NCI-H774 (cell line): ENCODE data around the gene POLQ.
A peak's percentile ranks its signal among the peaks of the same experiment; 100 is the strongest.
"Not testable (repeated sequence)": the region's sequence is repeated elsewhere in the genome, so short reads cannot be mapped to it uniquely, and the experiment has no call there.

Experiments
- DNase-seq: peaks from one replicate; lab custom pipeline; 2025; lab: John Stamatoyannopoulos, UW

Gene POLQ

GRCh38 chr3:121545574-121546455 lies at the start of gene POLQ:
Gene POLQ, minus strand, starts transcription at chr3:121545988. Its CDS starts 111 bp downstream, at chr3:121545877.
- DNase-seq, result peak; percentile 74

DNA sequence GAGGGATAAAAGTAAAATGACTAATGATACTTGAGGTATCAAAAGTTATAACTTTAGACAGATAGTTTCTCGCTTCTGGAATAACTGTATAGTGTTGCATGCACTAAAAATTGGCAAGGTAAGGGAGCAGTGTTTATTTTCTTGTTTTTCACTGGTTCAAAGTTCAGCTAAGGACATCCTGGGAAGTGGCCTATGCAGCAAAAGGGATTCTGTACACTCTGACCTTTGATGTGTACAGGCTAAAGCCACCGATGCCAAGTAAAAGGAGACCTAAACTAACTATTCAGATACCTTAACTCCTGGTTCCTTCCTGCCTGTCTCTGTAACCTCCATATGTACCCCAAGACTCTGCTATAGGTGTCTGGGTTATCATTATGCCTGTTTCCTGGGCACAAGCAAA lies 49.1 kb upstream of the POLQ start:
- no peak for DNase-seq

- not testable (repeated sequence) for DNase-seq
These were observed 48.0 kb upstream of the POLQ start for GRCh38 chr3:121593806-121594205.

- DNase-seq, result peak; percentile 69
These were observed 47.3 kb upstream of the POLQ start, which contains the start of gene FBXO40 for GRCh38 chr3:121592856-121593702. Gene FBXO40, plus strand, starts transcription at chr3:121593379. Its CDS starts 27,197 bp downstream, at chr3:121620576.

DNA sequence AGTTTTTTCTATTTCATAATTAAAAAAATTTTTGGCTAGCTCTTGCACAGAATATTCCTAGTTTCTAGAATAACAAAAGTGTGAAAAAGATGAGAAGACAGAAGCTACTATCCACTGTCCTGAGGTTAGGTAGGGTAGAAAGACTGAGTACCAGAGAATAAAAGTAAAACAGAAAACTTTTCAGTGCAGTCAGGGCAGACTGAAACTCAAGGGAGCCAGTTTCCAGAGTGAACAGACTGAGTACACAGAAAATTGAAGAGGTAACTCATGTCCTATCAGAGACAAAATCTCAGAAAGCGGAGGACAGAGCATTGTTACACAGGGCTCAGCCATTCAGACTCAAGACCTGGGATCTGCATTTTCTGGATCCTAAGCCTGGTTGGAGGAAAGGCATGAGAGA lies 38.6 kb upstream of the POLQ start:
- no peak for DNase-seq

DNA sequence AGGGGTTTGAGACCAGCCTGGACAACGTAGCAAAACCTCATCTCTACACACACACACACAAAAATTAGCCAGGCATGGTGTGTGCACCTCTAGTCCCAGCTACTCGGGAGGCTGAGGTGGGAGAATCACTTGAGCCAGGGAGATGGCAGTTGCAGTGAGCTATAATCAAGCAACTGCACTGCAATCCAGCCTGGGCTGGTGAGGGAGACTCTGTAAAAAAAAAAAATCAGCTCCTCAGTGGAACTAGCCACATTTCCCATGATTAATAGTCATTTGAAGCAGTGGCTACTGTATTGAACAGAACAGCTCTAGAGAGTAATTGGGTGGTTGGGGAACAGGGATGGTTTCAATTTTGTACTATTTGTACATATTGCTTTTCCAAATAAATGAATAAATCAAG lies 35.9 kb upstream of the POLQ start:
- DNase-seq, result no peak

DNA sequence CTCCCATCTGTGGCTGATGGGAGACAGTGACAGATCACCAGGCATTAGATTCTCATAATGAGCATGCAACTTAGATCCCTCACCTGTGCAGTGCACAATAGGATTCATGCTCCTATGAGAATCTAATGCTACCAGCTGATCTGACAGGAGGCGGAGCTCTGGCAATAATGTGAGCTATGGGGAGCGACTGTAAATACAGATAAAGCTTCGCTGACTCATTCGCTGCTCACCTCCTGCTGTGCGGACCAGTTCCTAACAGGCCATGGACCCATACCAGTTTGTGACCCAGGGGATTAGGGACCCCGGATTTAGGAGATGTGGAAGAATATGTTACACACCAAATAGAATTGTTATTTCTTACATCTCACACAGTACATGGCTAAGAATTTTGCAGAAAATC lies 28.7 kb upstream of the POLQ start:
- DNase-seq, result peak; percentile 19

DNA sequence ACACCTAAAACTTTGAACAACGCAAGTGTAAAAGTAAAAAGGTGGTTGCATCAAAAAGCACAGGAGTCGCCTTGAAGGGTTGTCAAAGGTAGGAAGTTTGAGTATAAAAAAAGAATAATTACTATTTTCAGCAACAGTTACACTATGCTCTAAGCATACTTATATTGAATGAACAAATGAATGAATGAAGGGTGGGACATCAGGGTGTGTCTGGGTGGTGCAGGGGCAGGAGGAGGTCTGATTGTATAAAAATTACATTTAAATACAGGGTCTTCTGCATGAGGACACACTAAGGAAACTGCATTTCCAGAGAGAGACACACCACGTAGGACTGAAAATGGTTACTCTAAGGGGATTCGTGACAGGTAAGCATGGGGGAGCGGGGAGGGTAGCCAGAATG lies 21.9 kb upstream of the POLQ start, which contains the start of gene ARGFX:
TSS of gene ARGFX (plus strand) at position 301 of the 400 bp plus-strand sequence. CDS start 2,765 bp downstream, outside the sequence.
- DNase-seq, result no peak

GRCh38 chr3:121566773-121567172 lies 21.0 kb upstream of the POLQ start:
- no peak for DNase-seq

DNA sequence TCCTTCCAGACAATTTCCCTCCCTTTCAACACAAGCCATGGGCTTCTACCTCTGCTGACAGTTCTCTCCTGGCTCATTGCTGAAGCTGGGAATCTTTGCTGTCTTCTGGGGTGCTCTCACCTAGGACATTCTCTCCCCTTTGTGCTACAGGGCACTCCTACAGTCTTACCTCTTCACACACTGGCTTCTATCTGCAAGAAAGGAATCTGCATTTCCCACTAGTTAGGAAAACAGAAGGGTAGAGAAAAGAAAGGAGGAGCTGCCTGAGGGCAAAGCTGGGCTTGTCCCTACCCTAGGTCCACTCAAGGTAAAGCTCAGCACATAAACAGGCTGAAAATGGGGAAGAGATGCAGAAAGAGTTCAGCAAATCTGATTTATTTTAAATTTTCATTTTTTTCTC lies 16.4 kb upstream of the POLQ start:
- DNase-seq, result no peak

- no peak for DNase-seq
These were observed 11.7 kb upstream of the POLQ start for GRCh38 chr3:121557426-121557934.

GRCh38 chr3:121552797-121553196 lies 7.0 kb upstream of the POLQ start:
- DNase-seq, result no peak

DNA sequence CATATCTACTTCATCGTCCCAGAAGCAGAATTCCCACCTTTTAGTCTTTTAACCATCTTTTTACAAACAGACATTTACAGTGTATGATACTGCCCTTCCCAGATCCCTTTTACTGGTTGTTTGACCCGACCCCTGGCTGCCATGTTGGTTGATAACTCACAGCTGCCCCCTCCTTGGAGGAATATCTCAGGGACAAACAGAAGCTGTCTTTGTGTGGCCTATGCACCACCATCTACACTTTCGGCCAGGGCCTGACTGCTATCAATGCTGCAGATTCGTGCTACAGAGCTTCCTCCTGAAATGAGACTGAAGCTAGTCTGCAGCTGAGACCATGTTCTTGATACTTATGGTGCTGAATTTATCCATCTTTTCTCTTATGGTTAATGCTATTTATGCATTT lies 6.6 kb upstream of the POLQ start:
- no peak for DNase-seq

GRCh38 chr3:121545049-121545573 lies 677 bp downstream of the POLQ start:
- DNase-seq, result no peak

GRCh38 chr3:121542924-121543323 lies 2.9 kb downstream of the POLQ start:
- no peak for DNase-seq

- no peak for DNase-seq
These were observed 14.5 kb downstream of the POLQ start for GRCh38 chr3:121531269-121531668.

GRCh38 chr3:121529308-121529707 lies 16.5 kb downstream of the POLQ start:
- no peak for DNase-seq

DNA sequence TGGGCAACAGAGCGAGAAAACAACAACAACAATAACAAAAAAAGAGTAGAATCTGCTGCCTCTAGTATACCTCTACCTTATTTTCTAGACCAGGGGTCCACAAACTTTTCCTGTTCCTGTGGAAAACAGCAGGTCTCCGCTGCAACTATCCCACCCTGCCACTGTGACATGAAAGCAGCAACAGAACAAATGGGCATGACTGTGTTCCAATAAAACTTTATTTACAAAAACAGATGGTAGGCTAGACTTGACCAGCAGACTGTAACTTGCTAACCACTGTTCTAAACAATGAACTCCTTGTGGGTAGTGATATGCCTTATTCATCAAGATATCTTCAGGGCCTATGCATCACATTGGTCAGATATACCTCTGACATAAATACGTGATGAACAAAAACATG lies 25.3 kb downstream of the POLQ start:
- no peak for DNase-seq

DNA sequence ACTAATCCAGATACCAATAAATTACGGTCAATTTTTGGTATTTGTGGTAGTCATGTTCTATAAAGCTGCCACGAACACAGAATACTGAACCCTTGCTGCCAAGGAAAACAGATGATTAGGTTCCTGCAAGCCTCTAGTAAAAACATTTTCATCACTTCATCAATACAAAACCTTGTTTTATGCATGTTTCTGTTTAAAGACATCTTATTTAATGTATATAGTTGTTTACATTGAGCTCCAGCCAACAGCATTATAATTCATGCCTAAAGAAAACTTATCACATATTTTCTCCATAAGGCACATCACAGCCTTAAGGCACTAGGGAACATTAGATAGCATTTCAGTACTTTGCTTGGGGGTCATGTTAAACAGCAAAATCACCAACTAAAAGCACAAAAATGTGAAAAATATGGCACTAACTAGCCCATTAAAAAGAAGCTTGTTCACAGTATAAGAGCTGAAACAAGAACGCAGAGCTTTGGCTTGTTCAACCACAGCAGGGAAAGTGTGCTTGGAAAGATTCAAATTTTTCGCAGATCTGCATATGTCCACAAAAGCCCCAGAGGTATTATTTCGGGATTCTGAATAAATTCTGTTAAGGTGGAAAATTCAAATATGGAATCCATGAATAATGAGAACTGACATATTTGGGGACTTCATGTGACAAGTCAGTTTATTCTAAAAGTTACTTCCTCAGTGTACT lies 27.7 kb downstream of the POLQ start:
- no peak for DNase-seq

DNA sequence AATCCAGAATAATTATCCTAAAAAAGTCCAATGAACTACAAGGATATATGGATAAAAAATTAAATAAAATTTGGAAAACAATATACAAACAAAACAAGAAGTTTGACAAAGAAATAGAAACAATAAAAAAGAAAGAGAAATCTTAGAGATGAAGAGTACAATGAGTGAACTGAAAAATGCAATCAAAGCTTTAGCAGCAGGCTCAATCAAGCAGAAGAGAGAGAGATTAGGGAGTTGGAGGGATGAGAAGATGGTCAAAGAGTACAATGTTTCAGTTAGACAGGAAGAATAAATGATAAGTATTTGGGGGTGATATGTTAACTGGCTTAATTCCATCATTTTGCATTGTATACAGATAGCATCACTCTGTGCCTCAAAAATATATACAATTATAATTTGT lies 29.9 kb downstream of the POLQ start:
- no peak for DNase-seq

GRCh38 chr3:121515313-121515712 lies 30.5 kb downstream of the POLQ start:
- DNase-seq, result no peak

DNA sequence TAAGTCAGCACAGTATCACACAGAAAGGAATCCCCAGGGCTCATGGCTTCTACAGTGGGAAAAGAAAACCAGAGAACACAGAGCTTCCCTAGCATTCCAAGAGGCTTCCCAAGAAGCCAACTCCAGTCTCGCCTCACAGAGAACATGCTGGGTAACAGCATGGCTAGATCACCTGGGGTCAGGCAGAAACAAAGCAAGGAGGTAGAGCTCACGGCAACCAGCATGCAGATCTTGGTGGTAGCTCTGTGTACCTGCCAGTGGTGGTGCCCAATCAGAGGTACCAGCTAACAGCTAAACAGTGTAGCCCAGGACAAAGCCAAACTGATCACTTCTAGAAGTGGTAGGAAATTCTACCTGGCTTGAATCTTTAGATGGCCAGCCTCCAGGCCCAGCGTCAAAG lies 31.3 kb downstream of the POLQ start:
- no peak for DNase-seq
